HCT116 (cell line): ENCODE results near the gene HYCC2. TPM values are rescaled to one million over a fixed set of nuclear protein-coding genes. Genes with fewer than 3 reads are reported as not detected.

Source experiments
- ATAC-seq: fragments of 200-7000 bp; cut with Tn5 transposase; 2 replicates; pipeline ENCODE4 v1.9.1; 2020; ENCODE audit warnings: mild to moderate bottlenecking, moderate library complexity
- BruUV-seq: library from RNA; stranded (reverse); fragments of 400-500 nt; replicated peaks from 2 replicates; lab custom pipeline; 2021; lab: Mats Ljungman, UMichigan
- CTCF ChIA-PET: fragments of 300-600 bp; sonication (Branson Sonifier 250); formaldehyde crosslinking; loops from one replicate; lab custom pipeline; 2021; ENCODE audit warnings: antibody characterized with exemption; lab: Charles Lee
- POLR2A ChIA-PET: fragments of 300-600, 350-600 bp; sonication (Branson Sonifier 250); formaldehyde crosslinking; loops from one replicate; lab custom pipeline; 2021; ENCODE audit warnings: antibody characterized with exemption; lab: Charles Lee
- RAD21 ChIA-PET, 2 experiments: fragments of 300-600 bp; sonication (Branson Sonifier 250); formaldehyde crosslinking; loops; one replicate each; lab custom pipeline; 2023; ENCODE audit warnings: low total read pairs in 2 of 2; ENCODE audit not compliant: uncharacterized antibody in 2 of 2, unreplicated experiment in 2 of 2, low non-redundant PET in 1 of 2; lab: Charles Lee
- DNase-seq: peaks from one replicate; pipeline ENCODE4 v3.0.0-alpha.2; 2010; ENCODE audit warnings: low read depth, low spot score
- H2AFZ ChIP-seq: fragments of 200-600 bp; shearing (Covaris generic), sonication (generic); 2 replicates; pipeline ENCODE4 v1.6.1; 2017; ENCODE audit warnings: low read depth, mixed run types, mixed read lengths, antibody characterized with exemption, low read length; ENCODE audit not compliant: poor library complexity, severe bottlenecking
- H3K27ac ChIP-seq: 2 replicates; pipeline ENCODE4 v1.5.1; 2012; ENCODE audit warnings: low read depth, low read length
- H3K27me3 ChIP-seq: fragments of 200-600 bp; sonication (generic); 2 replicates; pipeline ENCODE4 v1.6.1; 2016; ENCODE audit warnings: mixed run types, low read length, mixed read lengths; ENCODE audit not compliant: insufficient read depth
- H3K36me3 ChIP-seq, 2 experiments: fragments of 200-500 bp in 1 of 2; fragments of 200-600 bp in 1 of 2; sonication (Bioruptor generic) in 1 of 2; sonication (generic) in 1 of 2; 2 replicates each; pipeline versions ENCODE4 v1.5.1 to v1.6.1; 2014 to 2016; ENCODE audit warnings: low read length in 2 of 2, inconsistent platforms in 1 of 2, mixed read lengths in 1 of 2, mixed run types in 1 of 2; ENCODE audit not compliant: insufficient read depth in 2 of 2, control insufficient read depth in 1 of 2
- H3K4me1 ChIP-seq, 2 experiments: fragments of 200-600 bp in 1 of 2; sonication (generic) in 1 of 2; 2 replicates each; pipeline versions ENCODE4 v1.5.1 to v1.6.1; 2012 to 2017; ENCODE audit warnings: low read length in 2 of 2, inconsistent platforms in 1 of 2, mild to moderate bottlenecking in 1 of 2, mixed read lengths in 1 of 2, mixed run types in 1 of 2, moderate library complexity in 1 of 2; ENCODE audit not compliant: insufficient read depth in 2 of 2, control insufficient read depth in 1 of 2
- H3K4me2 ChIP-seq: fragments of 200-600 bp; sonication (generic); 2 replicates; pipeline ENCODE4 v1.6.1; 2017; ENCODE audit warnings: mixed run types, low read length, mixed read lengths
- H3K4me3 ChIP-seq, 2 experiments: fragments of 200-600 bp in 1 of 2; sonication (generic) in 1 of 2; replicated peaks in 1 of 2; 2 replicates each; pipeline ENCODE4 v1.5.1; 2011 to 2016; ENCODE audit warnings: low read length in 2 of 2, control low read depth in 1 of 2, low read depth in 1 of 2, mild to moderate bottlenecking in 1 of 2, mixed read lengths in 1 of 2, mixed run types in 1 of 2
- H3K79me2 ChIP-seq: fragments of 200-600 bp; sonication (generic); 2 replicates; pipeline ENCODE4 v1.6.1; 2017; ENCODE audit warnings: mild to moderate bottlenecking, mixed run types, low read length, moderate library complexity, mixed read lengths; ENCODE audit not compliant: insufficient read depth
- H3K9ac ChIP-seq: fragments of 200-600 bp; sonication (generic); 2 replicates; pipeline ENCODE4 v1.6.1; 2016; ENCODE audit warnings: low read length, mixed read lengths
- H3K9me2 ChIP-seq: fragments of 200-600 bp; sonication (generic), shearing (Covaris generic); 2 replicates; pipeline ENCODE4 v1.6.1; 2017; ENCODE audit warnings: mixed run types, mild to moderate bottlenecking, moderate library complexity; ENCODE audit not compliant: insufficient read depth
- H3K9me3 ChIP-seq, 2 experiments: fragments of 200-500 bp in 1 of 2; fragments of 200-600 bp in 1 of 2; sonication (Bioruptor generic) in 1 of 2; sonication (generic) in 1 of 2; 2 replicates each; pipeline ENCODE4 v1.6.1; 2014 to 2017; ENCODE audit warnings: low read length in 2 of 2, mixed read lengths in 2 of 2, inconsistent platforms in 1 of 2, low read depth in 1 of 2, mild to moderate bottlenecking in 1 of 2, mixed run types in 1 of 2, moderate library complexity in 1 of 2; ENCODE audit not compliant: control insufficient read depth in 1 of 2, insufficient read depth in 1 of 2
- H4K20me1 ChIP-seq: fragments of 200-600 bp; sonication (generic), shearing (Covaris generic); 2 replicates; pipeline ENCODE4 v1.6.1; 2017; ENCODE audit warnings: mixed run types, mild to moderate bottlenecking, moderate library complexity; ENCODE audit not compliant: insufficient read depth
- CBX3 ChIP-seq: IDR thresholded peaks from 2 replicates; pipeline ENCODE4 v1.6.1; 2012; ENCODE audit warnings: low read depth
- CTCF ChIP-seq, 3 experiments: fragments of 200-600 bp in 1 of 3; sonication (generic) in 1 of 3; IDR thresholded peaks in 2 of 3; conservative IDR thresholded peaks in 1 of 3; 2 replicates each; pipeline ENCODE4 v1.5.1; 2012 to 2017; ENCODE audit warnings: low read depth in 2 of 3, low read length in 2 of 3, antibody characterized with exemption in 1 of 3, borderline replicate concordance in 1 of 3, control low read depth in 1 of 3, mild to moderate bottlenecking in 1 of 3, mixed read lengths in 1 of 3, mixed run types in 1 of 3, moderate library complexity in 1 of 3; ENCODE audit not compliant: insufficient read depth in 1 of 3
- EGR1 ChIP-seq: IDR thresholded peaks from 2 replicates; pipeline ENCODE4 v1.6.1; 2012; ENCODE audit warnings: low read depth
- ELF1 ChIP-seq: IDR thresholded peaks from 2 replicates; pipeline ENCODE4 v1.6.1; 2012; ENCODE audit warnings: low read depth, borderline replicate concordance
- EZH2 ChIP-seq: fragments of 200-600 bp; sonication (generic); IDR thresholded peaks from 2 replicates; pipeline ENCODE4 v1.6.1; 2017; ENCODE audit warnings: antibody characterized with exemption, mixed run types
- EZH2phosphoT487 ChIP-seq: fragments of 200-600 bp; IDR thresholded peaks from 2 replicates; pipeline ENCODE4 v1.6.1; 2018; ENCODE audit warnings: antibody characterized with exemption, borderline replicate concordance
- FOSL1 ChIP-seq: IDR thresholded peaks from 2 replicates; pipeline ENCODE4 v1.6.1; 2012; ENCODE audit warnings: low read depth
- RAD21 ChIP-seq: IDR thresholded peaks from 2 replicates; pipeline ENCODE4 v1.6.1; 2012; ENCODE audit warnings: low read depth, mild to moderate bottlenecking
- TCF7L2 ChIP-seq: IDR thresholded peaks from 2 replicates; pipeline ENCODE4 v1.7.0; 2011; ENCODE audit warnings: borderline replicate concordance, inconsistent platforms; ENCODE audit not compliant: insufficient read depth, insufficient read length; ENCODE audit errors: extremely low read depth
- ZNF274 ChIP-seq: fragments of 200-500 bp; sonication (Bioruptor generic); IDR thresholded peaks from 2 replicates; pipeline ENCODE4 v1.6.1; 2014; ENCODE audit warnings: mild to moderate bottlenecking, low read depth, low read length, inconsistent platforms
- intact Hi-C: fragments of 100-400 bp; cut with micrococcal nuclease; formaldehyde crosslinking; loops from 2 replicates; pipeline ENCODE4 v1.10.0; 2022
- total RNA-seq: library from RNA; stranded (reverse); gene quantifications from one replicate; pipeline ENCODE4 v1.2.1, GENCODE V29; 2021; ENCODE audit not compliant: unreplicated experiment
- TF ChIP-seq, protein P1 (sequence below): IDR thresholded peaks from 2 replicates; pipeline ENCODE4 v1.6.1; 2012
- TF ChIP-seq, protein P2 (sequence below): IDR thresholded peaks from 2 replicates; pipeline ENCODE4 v1.6.1; 2011; ENCODE audit warnings: mild to moderate bottlenecking, low read length, moderate library complexity; ENCODE audit not compliant: insufficient replicate concordance; ENCODE audit errors: extremely low read depth

Gene HYCC2
- total RNA-seq, 1 experiment from 2014 or later, result 9.9 TPM

GRCh38 chr2:201108341-201108740 is 36.9 kb upstream of the HYCC2 start:
- ChIA-PET POLR2A (no interaction called here), RAD21 (no interaction called here), CTCF (no interaction called here)
- no peak overlapping the region for H3K4me2 ChIP-seq
- H3K4me1 ChIP-seq, result no peaks in the 10 kb centered on the region
- peaks cover 0 to 4% of the 10 kb centered on the region in 2 experiments; a peak in 1 of 4 replicates for H3K9me3 ChIP-seq
- H3K9ac ChIP-seq, result no peak overlapping the region
- no peaks in the 10 kb centered on the region for H3K27me3 ChIP-seq
- intact Hi-C loops, result no loop called here
- H3K9me2 ChIP-seq, result no peaks in the 10 kb centered on the region
- TF ChIP-seq FOSL1 (no peak), ELF1 (no peak), TCF7L2 (no peak)
- H3K27ac ChIP-seq, result no peak overlapping the region
- DNase-seq (no peak), ATAC-seq (no peak)
- no peaks in the 10 kb centered on the region for H3K79me2 ChIP-seq
- no peak overlapping the region for H3K4me3 ChIP-seq
- BruUV-seq, result no TSS peak
- no peaks in the 10 kb centered on the region for H3K36me3 ChIP-seq
- H4K20me1 ChIP-seq, result no peaks in the 10 kb centered on the region
- H2AFZ ChIP-seq, result no peak overlapping the region

DNA sequence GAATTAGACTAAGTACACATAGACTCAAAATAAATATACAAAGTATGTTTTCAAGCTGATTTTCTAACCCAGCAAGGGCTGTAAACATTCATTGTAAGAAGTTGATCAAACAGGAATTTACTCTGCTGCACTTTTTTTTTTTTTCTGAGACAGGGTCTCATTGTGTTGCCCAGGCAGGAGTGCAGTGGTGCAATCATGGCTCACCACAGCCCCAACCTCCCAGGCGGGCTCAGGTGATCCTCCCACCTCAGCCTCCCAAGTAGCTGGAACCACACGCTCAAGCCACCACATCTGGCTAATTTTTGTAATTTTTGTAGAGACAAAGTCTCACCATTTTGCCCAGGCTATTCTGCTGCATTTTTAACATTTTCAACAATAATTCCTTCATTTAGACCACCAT is 36.2 kb upstream of the HYCC2 start:
- RAD21 ChIA-PET, result no interaction called here
- POLR2A ChIA-PET, result no interaction called here
- no peak overlapping the region for H2AFZ ChIP-seq
- no peak overlapping the region for H3K4me3 ChIP-seq
- no peaks in the 10 kb centered on the region for H3K27me3 ChIP-seq
- no TSS peak for BruUV-seq
- H4K20me1 ChIP-seq, result no peaks in the 10 kb centered on the region
- no peak overlapping the region for H3K4me2 ChIP-seq
- no peaks in the 10 kb centered on the region for H3K36me3 ChIP-seq
- ATAC-seq, result no peak
- intact Hi-C loops, result no loop called here
- H3K9me2 ChIP-seq, result no peaks in the 10 kb centered on the region
- H3K9me3 ChIP-seq, result peaks cover 0 to 4% of the 10 kb centered on the region in 2 experiments; a peak in 1 of 4 replicates
- no peak overlapping the region for H3K9ac ChIP-seq
- no peak overlapping the region for H3K27ac ChIP-seq
- DNase-seq, result no peak
- H3K79me2 ChIP-seq, result no peaks in the 10 kb centered on the region
- H3K4me1 ChIP-seq, result no peaks in the 10 kb centered on the region
- CTCF ChIA-PET, result no interaction called here
- TF ChIP-seq, protein P1, sequence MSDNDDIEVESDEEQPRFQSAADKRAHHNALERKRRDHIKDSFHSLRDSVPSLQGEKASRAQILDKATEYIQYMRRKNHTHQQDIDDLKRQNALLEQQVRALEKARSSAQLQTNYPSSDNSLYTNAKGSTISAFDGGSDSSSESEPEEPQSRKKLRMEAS, result no peak
- no peak for TF ChIP-seq EZH2
- no peak for TF ChIP-seq RAD21
- no peak for TF ChIP-seq ZNF274
- TF ChIP-seq, protein P2, sequence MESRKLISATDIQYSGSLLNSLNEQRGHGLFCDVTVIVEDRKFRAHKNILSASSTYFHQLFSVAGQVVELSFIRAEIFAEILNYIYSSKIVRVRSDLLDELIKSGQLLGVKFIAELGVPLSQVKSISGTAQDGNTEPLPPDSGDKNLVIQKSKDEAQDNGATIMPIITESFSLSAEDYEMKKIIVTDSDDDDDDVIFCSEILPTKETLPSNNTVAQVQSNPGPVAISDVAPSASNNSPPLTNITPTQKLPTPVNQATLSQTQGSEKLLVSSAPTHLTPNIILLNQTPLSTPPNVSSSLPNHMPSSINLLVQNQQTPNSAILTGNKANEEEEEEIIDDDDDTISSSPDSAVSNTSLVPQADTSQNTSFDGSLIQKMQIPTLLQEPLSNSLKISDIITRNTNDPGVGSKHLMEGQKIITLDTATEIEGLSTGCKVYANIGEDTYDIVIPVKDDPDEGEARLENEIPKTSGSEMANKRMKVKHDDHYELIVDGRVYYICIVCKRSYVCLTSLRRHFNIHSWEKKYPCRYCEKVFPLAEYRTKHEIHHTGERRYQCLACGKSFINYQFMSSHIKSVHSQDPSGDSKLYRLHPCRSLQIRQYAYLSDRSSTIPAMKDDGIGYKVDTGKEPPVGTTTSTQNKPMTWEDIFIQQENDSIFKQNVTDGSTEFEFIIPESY, result no peak
- TF ChIP-seq CTCF (IDR thresholded peaks at IDR 0.05 in 2 of 3, conservative IDR thresholded peaks at IDR 0.05 in 1 of 3; ENCODE audit: borderline replicate concordance in 1 of 3, insufficient read depth in 1 of 3, low read depth in 2 of 3, low read length in 2 of 3), result no peak
- TF ChIP-seq CBX3, result no peak
- no peak for TF ChIP-seq ELF1
- no peak for TF ChIP-seq EGR1
- no peak for TF ChIP-seq EZH2phosphoT487
